Left renal cortex interstitium (tissue), 4 donors: ENCODE data around the gene SLX9. TPM values are rescaled to one million over a fixed set of nuclear protein-coding genes. Genes with fewer than 3 reads are reported as not detected.

Source experiments
- DNase-seq, 4 donors: peaks; one replicate each; pipeline ENCODE4 v3.0.0-alpha.2; 2013; ENCODE audit warnings: low read depth in 4 of 4, low spot score in 2 of 4, missing footprints in 1 of 4
- polyA plus RNA-seq, 4 donors: library from polyadenylated mRNA; unstranded; fragments of 120-200 nt; gene quantifications; one replicate each; pipeline ENCODE4 v1.2.1, GENCODE V29; 2013; ENCODE audit not compliant: insufficient read length in 4 of 4

The SLX9 gene
- polyA plus RNA-seq, 4 donors, result 14.4 to 28.3 (median 22.8) TPM

DNA sequence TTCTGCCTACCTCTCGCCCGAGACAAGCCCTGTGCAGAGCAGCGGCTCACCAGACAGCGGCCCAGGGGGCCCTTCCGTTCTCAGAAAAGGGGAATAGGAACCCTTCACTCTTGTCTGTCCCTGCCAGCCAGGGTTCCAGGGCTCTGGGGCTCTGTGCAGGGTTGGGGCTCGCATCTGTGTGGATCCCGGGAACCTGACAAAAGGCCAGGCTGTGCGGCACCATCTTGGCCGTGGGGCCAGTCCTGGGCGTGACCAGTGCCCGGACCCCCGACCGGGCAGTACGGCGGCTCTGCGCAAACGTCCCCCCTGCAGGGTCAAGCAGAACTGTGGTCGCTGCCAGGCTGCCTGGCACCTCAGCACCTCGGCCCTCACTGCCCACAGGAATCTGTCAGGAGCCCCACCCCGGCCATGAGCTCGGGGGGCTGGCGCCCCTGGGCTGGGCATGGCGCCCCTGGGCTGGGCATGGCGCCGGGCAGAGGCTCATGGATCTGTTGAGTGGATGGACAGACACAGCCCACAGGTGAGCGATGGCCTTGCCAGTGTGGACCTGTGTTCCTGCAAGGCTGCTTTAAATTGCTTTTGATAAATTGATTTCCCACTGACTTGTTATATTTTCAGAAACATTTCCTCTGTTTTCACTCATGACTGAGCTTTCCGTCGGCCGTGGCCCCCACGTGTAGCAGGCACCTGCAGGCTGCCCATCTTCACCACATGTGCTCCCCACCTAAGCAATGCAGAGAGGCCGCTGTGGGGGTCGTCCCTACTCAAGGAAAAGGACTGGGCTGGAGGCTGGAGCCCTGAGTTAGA is 59.0 kb downstream of the SLX9 start:
- no peak for DNase-seq

DNA sequence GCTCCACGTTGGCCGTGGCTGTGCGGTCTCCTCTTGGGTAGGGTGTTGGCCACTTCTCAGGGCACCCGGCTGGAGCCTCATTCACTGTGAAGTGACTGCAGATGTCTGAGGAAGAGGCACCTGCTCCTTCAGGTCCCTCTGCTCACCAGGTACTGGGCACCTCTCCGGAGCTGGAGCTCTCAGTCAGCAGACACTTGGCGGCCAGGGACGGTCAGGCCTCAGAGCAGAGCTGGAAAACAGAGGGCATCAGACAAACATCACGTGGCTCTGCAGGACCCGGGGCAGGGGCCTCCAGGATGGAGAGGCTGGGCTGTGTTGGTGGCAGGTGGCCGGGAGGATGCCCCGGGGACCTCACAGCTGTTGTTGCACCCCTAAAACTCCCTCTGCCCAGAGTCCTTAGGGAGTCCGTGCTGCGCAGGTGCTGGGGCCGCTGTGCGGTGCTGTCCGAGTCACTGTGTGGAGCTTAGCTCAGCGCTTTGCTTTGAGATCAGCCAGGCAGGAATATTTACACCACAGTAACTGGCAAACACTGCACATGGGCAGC is 59.7 kb downstream of the SLX9 start:
- no peak for DNase-seq

DNA sequence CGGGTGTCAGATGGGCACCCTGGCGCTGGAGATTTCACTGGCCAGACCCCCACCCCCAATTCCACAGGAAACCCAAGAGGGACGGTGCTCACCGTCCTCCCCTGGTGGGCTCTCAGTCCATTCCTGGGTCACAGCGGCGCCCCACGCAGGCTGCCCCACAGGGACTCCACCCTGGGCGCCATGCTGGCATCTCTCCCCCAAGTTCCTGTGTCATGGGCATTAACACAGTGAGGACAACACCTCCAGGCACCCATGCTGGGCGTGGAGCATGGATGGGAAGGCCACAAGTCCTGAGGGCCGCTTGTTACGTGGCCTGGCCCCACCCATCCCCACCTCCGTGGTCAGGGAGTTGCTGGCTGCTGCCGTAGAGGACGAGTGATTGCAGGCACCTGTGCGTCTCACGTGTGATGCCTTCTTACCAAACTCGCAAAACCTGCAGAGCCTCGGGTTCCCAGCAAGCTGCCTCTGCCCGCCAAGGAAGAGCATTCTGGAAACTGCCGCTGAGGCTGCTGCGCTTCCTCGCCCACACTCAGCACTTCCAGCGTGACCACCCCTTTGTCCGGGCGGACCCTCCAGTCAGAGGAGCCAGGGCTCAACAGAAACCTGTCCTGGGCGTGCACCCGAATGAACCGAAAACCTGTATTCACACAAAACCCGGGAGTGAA is 60.3 kb downstream of the SLX9 start:
- DNase-seq, result no peak

DNA sequence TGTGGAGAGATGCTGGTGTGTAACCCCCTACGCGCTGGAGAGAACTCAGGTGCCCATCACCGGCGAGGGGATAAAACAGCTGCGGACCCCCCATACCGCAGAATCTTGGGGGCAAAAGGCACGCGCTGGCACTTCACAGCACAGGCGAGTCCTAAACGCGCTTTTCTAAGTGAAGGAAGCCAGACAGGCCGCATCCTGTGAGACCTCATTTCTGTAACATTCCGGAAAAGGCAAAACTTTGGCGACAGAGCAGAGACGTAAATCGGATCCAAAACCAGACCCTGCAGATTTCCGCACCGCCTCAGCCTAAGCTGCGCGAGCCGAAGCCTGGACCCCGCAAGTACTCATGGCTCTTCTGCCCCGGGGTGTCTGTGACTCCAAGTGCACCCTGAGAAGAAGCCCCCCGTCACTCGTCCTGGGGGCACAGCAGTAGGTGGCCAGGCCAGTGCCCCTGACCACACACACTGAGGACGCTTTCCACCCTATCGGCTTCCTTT is 60.9 kb downstream of the SLX9 start:
- no peak for DNase-seq

DNA sequence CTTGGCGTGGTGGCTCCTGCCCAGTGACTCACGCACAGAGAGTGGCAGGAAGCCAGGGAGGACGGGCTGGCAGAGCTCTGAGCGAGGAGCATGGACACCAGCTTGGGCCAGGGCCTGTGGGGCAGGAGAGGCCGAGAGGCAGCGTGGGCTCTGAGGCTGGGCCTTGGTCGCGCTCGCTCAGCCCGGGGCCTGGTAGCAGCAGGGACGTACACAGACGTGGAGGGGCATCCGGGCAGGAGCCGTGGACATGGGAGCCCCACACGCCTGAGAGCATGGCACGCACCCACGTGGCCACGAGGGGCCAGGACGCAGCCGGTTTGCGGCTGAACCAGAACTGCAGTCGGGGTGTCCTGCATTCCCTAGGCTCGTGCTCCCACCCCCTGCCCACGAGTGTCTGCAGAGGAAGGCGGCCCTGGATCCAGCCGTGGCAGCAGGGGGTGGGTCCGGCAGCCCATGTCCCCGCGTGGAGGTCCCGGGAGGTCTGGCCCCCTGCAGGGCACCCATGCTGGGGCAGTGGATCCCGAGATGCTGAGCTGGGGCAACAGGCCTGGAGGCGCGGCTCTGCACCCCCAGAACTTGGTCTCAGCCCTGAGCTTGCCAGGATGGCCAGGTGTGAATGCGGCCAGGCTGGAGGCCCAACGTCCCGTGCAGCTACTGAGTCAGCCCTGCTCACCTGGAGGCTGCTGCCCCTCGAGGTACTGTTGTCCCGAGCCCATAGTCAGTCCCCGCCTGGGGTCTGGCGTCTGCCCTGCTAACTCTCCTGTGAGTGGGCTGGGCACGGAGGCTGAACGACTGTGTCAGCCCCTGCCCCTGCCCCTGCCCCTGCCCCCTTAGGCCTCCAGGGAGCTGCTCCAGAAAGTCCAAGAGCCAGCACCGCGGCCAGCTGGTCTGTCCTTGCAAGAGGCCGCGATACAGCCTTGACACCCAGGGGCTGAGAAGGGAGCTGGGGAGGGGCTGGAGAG is 61.6 kb downstream of the SLX9 start:
- no peak for DNase-seq

DNA sequence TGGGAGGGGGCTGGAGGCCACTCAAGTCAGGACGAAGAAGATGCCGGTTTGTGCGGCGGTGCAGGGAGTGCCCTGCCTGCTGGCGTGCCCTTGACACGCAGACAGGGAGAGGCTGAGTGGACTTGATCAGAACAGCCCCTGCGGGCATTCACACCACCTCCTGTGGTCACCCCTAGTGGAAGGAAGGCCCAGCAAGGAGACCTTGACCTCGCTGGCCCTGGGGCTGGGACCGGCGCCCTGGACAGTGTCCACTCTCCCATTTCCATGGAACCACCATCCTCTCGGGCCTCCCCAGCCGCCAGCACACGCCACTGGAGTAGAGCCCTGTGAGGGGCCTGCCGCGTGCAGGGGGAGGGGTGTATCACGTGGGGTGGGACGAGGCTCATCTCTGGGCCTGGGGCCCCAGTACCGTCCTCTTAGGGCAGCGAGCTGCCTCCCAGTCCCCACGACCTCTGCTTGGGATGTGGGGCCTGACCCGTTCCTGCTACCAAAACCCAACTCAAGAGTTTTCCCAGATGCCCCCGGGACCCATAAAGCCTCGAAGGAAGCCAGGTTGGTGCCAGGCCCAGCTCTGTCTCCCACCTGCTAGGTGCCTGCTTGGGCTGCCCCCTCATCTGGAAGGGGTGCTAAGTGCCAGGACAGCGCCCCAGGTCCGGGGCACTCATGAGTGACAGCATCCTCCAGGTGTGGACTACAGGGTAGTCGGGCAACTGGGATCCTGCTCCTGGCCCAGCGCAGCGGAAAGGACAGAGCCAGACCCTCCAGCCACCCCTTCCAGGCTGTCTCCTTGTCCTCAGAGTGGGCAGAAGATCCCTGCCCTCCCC is 62.8 kb downstream of the SLX9 start:
- DNase-seq, result no peak

GRCh38 chr21:45003331-45004058 is 63.7 kb downstream of the SLX9 start:
- no peak for DNase-seq

DNA sequence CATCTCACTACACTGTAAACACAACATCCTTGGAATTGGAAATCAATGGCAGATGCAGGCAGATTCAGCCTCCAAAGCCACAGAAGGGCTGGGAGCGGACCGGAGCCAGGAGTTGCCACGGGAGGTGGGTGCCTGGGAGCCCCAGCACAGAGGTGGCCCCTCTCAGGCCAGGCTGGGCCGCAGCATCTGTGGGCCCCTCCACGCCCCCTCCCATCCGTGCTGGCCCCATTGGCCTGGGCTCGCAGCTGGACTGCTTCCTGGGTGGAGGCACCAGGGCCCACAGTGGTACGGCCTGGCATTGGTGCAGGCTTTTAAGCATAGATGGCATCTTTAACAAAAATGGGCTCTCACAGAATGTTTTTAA is 64.2 kb downstream of the SLX9 start:
- DNase-seq, result no peak

DNA sequence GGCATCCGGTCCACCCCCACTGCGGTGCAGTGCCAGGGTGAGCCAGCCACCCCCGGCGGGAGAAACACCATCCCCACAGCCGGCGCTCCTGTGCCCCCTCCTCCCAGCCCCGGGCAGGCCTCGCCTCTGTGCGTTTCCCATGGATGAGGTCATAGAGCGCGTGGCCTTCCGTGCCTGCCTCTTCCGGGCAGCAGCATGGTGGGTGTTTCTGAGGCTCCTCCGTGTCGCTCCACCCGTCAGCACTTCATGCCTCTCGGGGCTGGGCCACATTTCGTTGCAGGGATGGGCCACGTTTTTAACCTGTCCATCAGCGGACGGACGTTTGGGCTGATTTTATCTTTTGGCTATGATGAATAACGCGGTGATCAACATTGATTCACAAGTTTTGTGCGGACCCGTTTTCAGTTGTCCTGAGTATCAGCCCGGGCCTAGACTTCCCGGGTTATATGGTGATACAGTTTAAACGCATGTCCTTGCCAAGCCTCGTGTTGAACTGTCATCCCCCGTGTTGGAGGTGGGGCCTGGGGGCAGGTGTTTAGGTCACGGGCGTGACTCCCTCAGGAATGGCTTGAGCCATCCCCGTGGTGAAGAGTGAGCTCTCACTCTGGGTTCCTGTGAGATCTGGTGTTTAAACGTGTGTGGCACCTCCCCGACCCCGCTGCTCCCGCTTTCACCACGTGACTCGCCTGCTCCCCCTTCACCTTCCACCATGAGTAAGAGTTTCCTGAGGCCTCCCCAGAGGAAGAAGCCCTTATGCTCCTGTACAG is 64.8 kb downstream of the SLX9 start:
- DNase-seq, result no peak

DNA sequence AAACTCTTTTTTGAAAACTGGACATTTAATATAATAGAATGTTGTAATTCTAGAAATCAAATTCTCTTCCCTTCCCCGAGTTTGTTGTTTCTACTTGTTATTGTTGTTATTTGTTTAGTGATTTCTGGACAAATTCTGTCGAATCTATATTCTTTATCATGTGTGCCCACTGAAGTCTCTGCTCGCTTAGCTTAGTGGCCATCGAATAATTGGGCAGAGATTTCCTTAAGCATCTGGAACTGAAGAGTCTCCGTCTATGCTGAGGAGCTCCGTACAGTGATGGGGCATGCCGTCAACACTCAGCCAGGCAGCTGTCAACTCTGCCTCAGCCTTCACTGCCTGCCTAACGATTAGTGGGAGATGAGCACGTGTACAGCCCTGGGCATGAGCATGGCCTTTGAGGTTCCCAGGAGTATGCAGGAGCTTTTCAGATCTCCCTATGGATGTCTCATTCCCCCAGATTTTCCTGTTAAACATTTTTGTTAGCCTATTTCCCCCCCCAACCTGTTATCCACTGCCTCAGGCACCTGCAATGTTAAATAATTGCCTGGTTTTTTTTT is 66.8 kb downstream of the SLX9 start:
- no peak for DNase-seq

DNA sequence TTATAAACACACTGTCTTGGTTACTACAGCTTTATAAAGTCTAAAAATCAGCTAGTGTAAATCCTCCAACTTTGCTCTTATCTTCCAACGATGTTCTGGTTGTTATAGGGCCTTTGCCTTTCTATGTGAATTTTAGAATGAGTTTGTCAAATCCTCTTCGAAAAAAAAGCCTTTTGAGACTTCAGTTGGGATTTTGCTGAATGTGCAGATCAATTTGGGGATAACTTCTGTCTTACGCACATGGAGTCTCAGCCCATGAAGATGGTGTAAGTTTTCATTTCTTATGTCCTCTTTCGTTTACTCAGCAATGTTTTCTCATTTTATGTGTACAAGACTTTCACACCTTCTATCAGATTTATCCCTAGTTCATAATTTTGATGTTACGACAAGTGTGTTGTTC is 69.8 kb downstream of the SLX9 start:
- DNase-seq, result no peak

- no peak for DNase-seq
Observed at GRCh38 chr21:45010096-45010495, 70.3 kb downstream of the SLX9 start.

GRCh38 chr21:45010860-45011259 is 71.0 kb downstream of the SLX9 start:
- DNase-seq, result no peak

GRCh38 chr21:45011426-45011825 is 71.6 kb downstream of the SLX9 start:
- no peak for DNase-seq

DNA sequence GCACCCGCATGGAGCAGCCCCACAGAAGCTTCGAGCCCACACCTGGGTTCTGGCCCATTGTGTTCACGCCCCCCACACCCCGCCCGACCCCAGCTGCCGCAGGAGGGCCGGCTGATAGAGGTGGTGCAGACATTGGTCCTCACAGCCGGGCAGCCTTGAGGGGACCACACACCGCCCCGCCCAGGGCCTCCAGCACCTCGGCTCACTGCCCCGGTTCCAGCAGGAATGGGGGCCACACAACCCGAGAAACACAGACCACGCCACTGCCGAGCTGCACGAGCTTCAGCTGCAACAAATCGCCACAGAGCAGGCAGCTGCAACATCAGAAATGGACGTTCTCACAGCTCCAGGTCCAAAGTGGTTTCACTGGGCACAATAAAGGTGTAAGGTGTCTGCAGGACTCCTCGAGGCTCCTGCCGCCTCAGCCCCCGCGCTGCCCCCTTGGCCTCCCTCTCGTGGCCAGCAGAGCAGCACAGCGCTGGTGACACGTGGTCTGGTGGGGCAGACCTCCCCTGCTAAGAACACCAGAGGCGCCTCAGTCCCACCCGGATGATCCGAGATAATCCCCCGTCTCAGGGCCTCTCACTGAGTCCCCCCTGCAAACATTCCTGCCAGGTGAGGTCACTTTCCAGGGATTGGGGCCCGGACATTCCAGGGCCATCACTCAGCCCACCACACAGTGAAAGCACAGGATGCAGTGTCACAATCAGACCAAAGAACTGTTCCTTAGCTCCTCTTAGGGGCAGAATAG is 72.3 kb downstream of the SLX9 start:
- DNase-seq, result peak; percentile 58 to 76 (median 64)

- DNase-seq, result no peak
Observed at GRCh38 chr21:45012662-45013259, 72.9 kb downstream of the SLX9 start.

- DNase-seq, result no peak
Observed at GRCh38 chr21:45013260-45013841, 73.5 kb downstream of the SLX9 start.
